A172 (cell line): ENCODE measurements around the gene MOG. TPM values are rescaled to one million over a fixed set of nuclear protein-coding genes. Genes with fewer than 3 reads are reported as not detected.

Experiments
- total RNA-seq: library from RNA; depleted of rRNA; stranded (reverse); fragments of >200 nt; shearing (Covaris generic); gene quantifications from 2 replicates; pipeline ENCODE4 v1.2.3, GENCODE V29; 2014; rRNA removed

The MOG gene
- total RNA-seq, 1 experiment from 2014 or later: not detected

Other genes with a start within 250 kb of the MOG start
- not detected in 2 replicates for gene OR12D1, start 242.2 kb upstream of the MOG start, total RNA-seq
- gene OR10C1, start 217.8 kb upstream of the MOG start, total RNA-seq: not detected in 2 replicates
- gene OR11A1, start 200.0 kb upstream of the MOG start, total RNA-seq: not detected in 2 replicates
- not detected in 2 replicates for gene OR2H1, start 199.9 kb upstream of the MOG start, total RNA-seq
- not detected in 2 replicates for gene MAS1L, start 169.1 kb upstream of the MOG start, total RNA-seq
- not detected in 2 replicates for gene UBD, start 97.4 kb upstream of the MOG start, total RNA-seq
- not detected in 2 replicates for gene OR2H2, start 72.0 kb upstream of the MOG start, total RNA-seq
- 1.3 and 4.4 TPM in 2 replicates for gene GABBR1, start 23.9 kb upstream of the MOG start, total RNA-seq
- gene ZFP57, start 24.1 kb downstream of the MOG start, total RNA-seq: not detected in 2 replicates
- 8.2 and 13.3 TPM in 2 replicates for gene HLA-F, start 66.3 kb downstream of the MOG start, total RNA-seq
- gene HLA-G, start 170.7 kb downstream of the MOG start, total RNA-seq: not detected in 2 replicates